Pancreas (tissue), 10 donors: ENCODE results near the gene ZNF93. TPM values are rescaled to one million over a fixed set of nuclear protein-coding genes. Genes with fewer than 3 reads are reported as not detected.
"Not testable (repeated sequence)": the region's sequence is repeated elsewhere in the genome, so short reads cannot be mapped to it uniquely, and the experiment has no call there.

Source experiments
- ATAC-seq, 4 donors: fragments of 200-7000 bp; cut with Tn5 transposase; one replicate each; pipeline versions ENCODE4 v1.8.0 to v1.9.1; 2020; ENCODE audit warnings: mild to moderate bottlenecking in 4 of 4, moderate library complexity in 4 of 4
- DNase-seq, 6 donors: peaks; one replicate each; pipeline ENCODE4 v3.0.0-alpha.2; 2020
- FAIRE-seq: peaks from 2 replicates; lab custom pipeline; 2012; peaks lifted over from hg19 to GRCh38; lab: Jason Lieb, UNC
- H3K27ac ChIP-seq, 4 donors: fragments of 200-600 bp; sonication (generic); 1 replicate in 3 of 4; 2 replicates in 1 of 4; pipeline versions ENCODE4 v1.5.0 to v1.8.0; 2020
- H3K27me3 ChIP-seq, 4 donors: fragments of 200-600 bp; one replicate each; pipeline ENCODE4 v1.8.0; 2021
- H3K36me3 ChIP-seq, 3 donors: fragments of 200-600 bp; sonication (generic) in 1 of 3; one replicate each; pipeline versions ENCODE4 v1.5.0 to v1.8.0; 2020 to 2021
- H3K4me1 ChIP-seq, 3 donors: fragments of 200-600 bp; one replicate each; pipeline ENCODE4 v1.8.0; 2021
- H3K4me3 ChIP-seq, 4 donors: fragments of 200-600 bp; sonication (generic) in 2 of 4; one replicate each; pipeline versions ENCODE4 v1.5.0 to v1.8.0; 2020 to 2021
- H3K9me3 ChIP-seq, 4 donors: fragments of 200-600 bp; one replicate each; pipeline ENCODE4 v1.8.0; 2021
- CTCF ChIP-seq, 4 donors: fragments of 200-600 bp; sonication (generic) in 3 of 4; IDR thresholded peaks; one replicate each; pipeline versions ENCODE4 v1.5.0 to v1.8.0; 2021; ENCODE audit warnings: antibody characterized with exemption in 4 of 4
- WGBS, 2 donors: extraction: QIAGEN DNeasy Blood & Tissue Kit; methylation state at CpG; one replicate each; pipeline ENCODE4 v1.1.7; 2013; 5-methylcytosine and 5-hydroxymethylcytosine counted together
- intact Hi-C, 3 donors: fragments of 100-400 bp; cut with DNase I; formaldehyde crosslinking; loops; one replicate each; pipeline versions ENCODE4 v1.11.1 to v1.14.2; 2022
- polyA plus RNA-seq, 2 donors: library from polyadenylated mRNA; stranded (reverse); fragments of 200-250 nt; gene quantifications; one replicate each; pipeline ENCODE4 v1.2.3, GENCODE V29; 2013
- total RNA-seq, 6 donors: library from RNA; stranded (reverse); fragmentation: NEBNext Ultra II Directional in 4 of 6; extraction: Animal tissue kit (Norgen Biotek cat#: 25700) in 4 of 6; gene quantifications; one replicate each; pipeline versions ENCODE4 v1.2.1 to v1.2.4, GENCODE V29; 2021 to 2023
- donor health status: healthy with polysubstance abuse.
- donor health status: DM: no; HTN: no; CAD: no; lungs with moderate emphysema.
- donor health status: DM: no; HTN: no; CAD: no.
- donor health status: control.
- donor health status: control.
- donor health status: Bipolar disorder and iron deficiency.
- donor health status: DM: yes; HTN: yes; CAD: no.
- donor health status: DM: no; HTN: no; CAD: no.
- donor health status: DM: no; HTN: no; CAD: no.
- donor health status: DM: yes; HTN: yes; CAD: no.

The ZNF93 gene
- 1 to 10 TPM; 1.8 to 3.4 (median 2.9) TPM for total RNA-seq
- polyA plus RNA-seq, result 1 to 10 TPM; 1.9 to 2.7 TPM

DNA sequence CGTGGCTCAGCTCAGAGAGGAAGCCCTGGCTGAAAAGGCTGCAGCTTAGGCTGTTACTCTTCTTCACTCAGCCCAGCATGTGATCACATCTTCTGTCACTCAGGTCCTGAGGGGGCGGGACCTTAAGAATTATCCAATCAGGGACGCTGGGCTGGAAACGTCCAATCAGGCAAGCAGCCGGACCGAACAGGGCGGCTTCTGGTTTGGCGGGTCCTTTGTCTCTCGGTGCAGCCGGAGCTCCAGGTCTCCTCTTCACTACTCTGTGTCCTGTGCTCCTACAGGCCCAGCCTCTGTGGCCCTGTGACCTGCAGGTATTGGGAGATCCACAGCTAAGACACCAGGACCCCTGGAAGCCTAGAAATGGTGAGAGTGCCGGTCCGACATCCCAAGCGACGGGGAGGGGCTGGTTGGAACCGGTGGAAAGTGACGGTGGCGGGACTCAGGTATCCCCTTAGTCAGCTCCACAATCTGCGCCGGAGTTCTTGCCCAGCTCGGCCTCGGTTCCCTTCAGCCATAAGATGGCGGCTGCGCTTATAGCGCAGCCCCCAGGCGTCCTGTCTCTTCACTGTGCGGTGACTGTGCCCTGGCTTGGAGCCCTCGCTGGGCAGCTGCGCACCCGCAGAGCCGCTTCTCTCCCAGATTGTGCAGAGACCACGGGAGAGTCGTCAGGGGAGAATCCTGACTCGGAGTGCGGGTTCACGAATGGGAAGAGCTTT lies at the start of gene ZNF93:
TSS of gene ZNF93 (plus strand) at position 218 of the 716 bp plus-strand sequence. CDS start at position 361, 143 bp downstream.
- Histone ChIP-seq H3K4me1 (peaks cover 0 to 8% (median 4%) of the 10 kb centered on the region in 3 donors), H3K4me3 (peak within 1 kb of the TSS; percentile 39 to 62 (median 53)), H3K27ac (peak within 1 kb of the TSS; percentile 66 to 88 (median 76)), H3K36me3 (no peaks in the 10 kb centered on the region), H3K27me3 (no peaks in the 10 kb centered on the region), H3K9me3 (no peaks in the 10 kb centered on the region)
- no peak for TF ChIP-seq CTCF (IDR thresholded peaks at IDR 0.05)
- WGBS, 2 donors, result 0 to 1% methylated on average over 35 of the region's 35 CpGs
- intact Hi-C loops, result no loop called here
- FAIRE-seq, result peak; percentile 90
- DNase-seq, result peak; percentile 85 to 95 (median 94)
- peak; percentile 95 to 98 (median 96) for ATAC-seq

- H3K27ac ChIP-seq, FAIRE-seq, DNase-seq, H3K4me1 ChIP-seq, H3K9me3 ChIP-seq, H3K36me3 ChIP-seq, H3K4me3 ChIP-seq, ATAC-seq, H3K27me3 ChIP-seq, intact Hi-C loops: not testable (repeated sequence)
- WGBS, 2 donors, result 71 to 84% methylated on average over 2 of the region's 2 CpGs
These were observed 49.0 kb upstream of the ZNF93 start for GRCh38 chr19:19851740-19852139.

DNA sequence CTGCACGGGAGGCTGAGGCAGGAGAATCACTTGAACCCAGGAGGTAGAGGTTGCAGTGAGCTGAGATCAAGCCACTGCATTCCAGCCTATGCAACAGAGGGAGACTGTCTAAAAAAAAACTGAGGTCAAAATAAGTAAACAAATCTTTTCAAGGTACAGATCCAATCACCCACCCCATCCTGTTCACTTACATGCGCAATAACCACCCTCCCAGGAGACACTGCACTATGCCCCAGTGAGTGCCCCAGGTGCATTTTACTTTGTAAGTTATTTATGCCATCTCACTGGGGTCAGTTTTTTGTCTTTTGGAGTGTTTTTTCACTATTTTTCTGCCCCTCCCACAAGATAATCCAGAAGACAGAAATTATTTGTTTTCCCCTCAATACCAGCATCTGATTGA lies 42.0 kb upstream of the ZNF93 start:
- no peak overlapping the region for H3K27ac ChIP-seq
- no peaks in the 10 kb centered on the region for H3K4me1 ChIP-seq
- H3K9me3 ChIP-seq, result no peaks in the 10 kb centered on the region
- H3K27me3 ChIP-seq, result no peaks in the 10 kb centered on the region
- H3K36me3 ChIP-seq, result no peaks in the 10 kb centered on the region
- FAIRE-seq (no peak), DNase-seq (no peak), ATAC-seq (no peak)
- no peak for TF ChIP-seq CTCF (IDR thresholded peaks at IDR 0.05)
- intact Hi-C loops, result no loop called here
- H3K4me3 ChIP-seq, result no peak overlapping the region
- WGBS, 2 donors, result 88 to 89% methylated on average over 2 of the region's 2 CpGs

DNA sequence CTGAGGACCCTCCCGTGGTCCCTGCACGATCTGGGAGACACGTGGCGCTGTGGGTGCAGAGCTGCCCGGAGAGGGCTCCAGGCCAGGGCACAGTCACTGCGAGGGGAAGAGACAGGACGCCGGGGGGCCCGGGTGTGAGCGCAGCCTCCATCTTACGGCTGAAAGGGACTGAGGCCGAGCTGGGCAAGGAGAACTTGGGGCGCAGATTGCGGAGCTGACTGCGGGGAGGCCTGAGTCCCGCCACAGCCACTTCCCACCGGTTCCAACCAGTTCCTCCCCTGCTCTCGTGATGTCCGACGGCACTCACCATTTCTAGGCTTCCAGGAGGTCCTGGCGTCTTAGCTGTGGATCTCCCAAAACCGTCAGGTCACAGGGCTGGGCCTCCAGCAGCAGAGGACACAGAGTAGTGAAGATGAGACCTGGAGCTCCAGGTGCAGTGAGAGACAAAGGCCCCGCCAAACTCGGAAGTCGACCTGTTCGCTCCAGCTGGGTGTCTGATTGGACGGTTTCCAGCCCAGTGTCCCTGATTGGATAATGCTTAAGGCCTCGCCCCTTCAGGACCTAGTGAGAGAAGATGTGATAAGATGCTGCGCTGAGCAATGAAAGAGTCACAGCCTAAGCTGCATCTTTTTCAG lies 39.9 kb upstream of the ZNF93 start:
- WGBS, 2 donors, result 34 to 35% methylated on average over 29 of the region's 29 CpGs
- no peak overlapping the region for H3K4me3 ChIP-seq
- no peak overlapping the region for H3K27ac ChIP-seq
- no peaks in the 10 kb centered on the region for H3K36me3 ChIP-seq
- intact Hi-C loops, result no loop called here
- FAIRE-seq (no peak), ATAC-seq (no peak), DNase-seq (peak in 1 of 6 donors; percentile 37)
- no peaks in the 10 kb centered on the region for H3K4me1 ChIP-seq
- no peak for TF ChIP-seq CTCF (IDR thresholded peaks at IDR 0.05)
- no peaks in the 10 kb centered on the region for H3K9me3 ChIP-seq
- no peaks in the 10 kb centered on the region for H3K27me3 ChIP-seq

DNA sequence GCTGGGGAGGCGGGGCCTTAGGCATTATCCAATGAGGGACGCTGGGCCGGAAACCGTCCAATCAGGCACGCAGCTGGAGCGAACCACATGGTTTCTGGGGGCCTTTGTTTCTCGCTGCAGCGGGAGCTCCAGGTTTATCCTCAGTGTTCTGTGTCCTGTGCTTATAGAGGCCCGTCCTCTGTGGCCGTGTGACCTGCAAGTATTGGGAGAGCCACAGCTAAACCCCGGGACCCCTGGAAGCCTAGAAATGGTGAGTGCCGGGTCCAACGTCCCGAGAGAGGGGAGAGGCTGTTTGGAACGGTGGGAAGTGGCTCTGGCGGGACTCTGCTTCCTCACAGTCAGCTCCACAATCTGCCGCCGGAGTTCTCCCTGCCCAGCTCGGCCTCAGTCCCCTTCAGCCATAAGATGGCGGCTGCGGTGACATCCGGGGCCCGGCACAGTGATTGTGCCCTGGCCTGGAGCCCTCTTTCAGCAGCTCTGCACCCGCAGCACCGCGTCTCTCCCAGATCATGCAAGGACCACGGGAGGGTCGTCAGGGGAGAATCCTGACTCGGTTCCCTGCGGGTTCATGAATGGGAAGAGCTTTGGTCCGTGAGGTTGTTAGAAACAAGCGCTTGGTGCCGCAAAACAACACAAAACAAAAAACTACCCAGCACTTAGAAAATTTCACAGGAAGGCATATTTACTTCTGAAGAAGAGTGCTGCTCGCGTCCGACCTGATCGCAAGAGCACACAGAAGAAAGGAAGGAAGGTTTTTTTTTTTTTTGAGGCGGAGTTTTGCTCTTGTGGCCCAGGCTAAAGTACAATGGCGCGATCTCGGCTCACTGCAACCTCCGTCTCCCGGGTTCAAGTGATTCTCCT lies 34.8 kb upstream of the ZNF93 start, which contains the start of gene ZNF253:
TSS of gene ZNF253 (plus strand) at position 133 of the 861 bp plus-strand sequence. CDS start at position 248, 115 bp downstream.
- TF ChIP-seq CTCF (IDR thresholded peaks at IDR 0.05), result no peak
- Histone ChIP-seq H3K36me3 (no peaks in the 10 kb centered on the region), H3K27ac (peak within 1 kb of the TSS; percentile 85 to 96 (median 92)), H3K4me3 (peak within 1 kb of the TSS; percentile 49 to 80 (median 62)), H3K4me1 (peaks cover 6 to 15% (median 7%) of the 10 kb centered on the region in 3 donors), H3K9me3 (no peaks in the 10 kb centered on the region), H3K27me3 (no peaks in the 10 kb centered on the region)
- 0% methylated on average over 43 of the region's 43 CpGs for WGBS, 2 donors
- DNase-seq (peak; percentile 94 to 98 (median 96)), ATAC-seq (peak; percentile 97 to 99 (median 98)), FAIRE-seq (peak; percentile 83)
- intact Hi-C loops, result no loop called here
